HG02973 (cell line): ENCODE data around the gene PNMA3.
"Not testable (repeated sequence)": the region's sequence is repeated elsewhere in the genome, so short reads cannot be mapped to it uniquely, and the experiment has no call there.

ENCODE experiments used
- ATAC-seq: cut with Tn5 transposase; IDR thresholded peaks from one replicate; pipeline ENCODE4 v1.9.1; 2021; ENCODE audit warnings: moderate library complexity; ENCODE audit not compliant: unreplicated experiment

The PNMA3 gene

DNA sequence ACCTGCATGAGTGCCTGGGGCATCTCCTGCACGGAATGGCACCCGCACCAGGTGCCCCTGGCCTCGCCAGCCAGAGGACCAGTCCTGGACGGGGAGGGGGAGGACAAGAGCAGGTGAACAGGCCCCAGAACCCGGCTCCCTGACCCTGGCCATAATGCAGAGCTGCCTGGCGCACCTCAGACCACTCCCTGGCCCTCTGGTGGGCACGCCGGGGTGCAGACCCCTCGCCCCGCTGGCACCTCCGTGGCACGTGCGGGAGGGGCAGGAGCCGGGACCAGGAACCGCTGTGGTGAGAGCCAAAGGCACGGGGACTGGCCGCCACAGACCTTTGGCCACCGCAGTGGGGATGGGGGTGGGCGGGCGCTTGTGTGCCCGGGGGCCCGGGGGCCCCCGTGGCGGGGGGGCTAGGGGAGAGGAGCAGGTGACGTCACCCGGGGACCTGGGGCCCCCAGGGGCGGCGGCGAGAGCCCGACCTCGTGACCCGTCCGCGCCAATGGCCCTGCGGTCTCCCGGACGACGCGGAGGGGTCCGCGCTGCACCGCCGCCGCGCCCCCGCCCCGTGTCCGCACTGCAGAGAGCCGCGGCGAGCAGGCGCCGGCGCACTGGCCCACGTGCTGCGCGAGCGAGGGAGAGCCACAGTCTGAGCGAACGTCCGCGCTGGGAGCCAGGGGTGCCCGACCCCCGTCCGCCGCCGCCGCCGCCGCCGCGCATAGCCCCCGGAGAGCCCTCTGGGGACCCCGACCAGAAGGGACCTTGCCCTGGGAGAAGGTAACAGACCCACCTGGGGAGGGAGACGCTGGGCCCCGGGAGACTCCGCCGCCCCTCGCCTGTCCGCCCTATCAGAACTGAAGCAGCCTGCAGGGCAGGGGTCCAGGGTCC is at the start of gene PNMA3:
PNMA3 (plus strand) TSS at position 600 of the 879 bp plus-strand sequence. CDS start 586 bp downstream, outside the sequence.
- ATAC-seq, result no peak

GRCh38 chrX:153017174-153017573 is 39.1 kb upstream of the PNMA3 start:
- ATAC-seq, result not testable (repeated sequence)

- ATAC-seq, result no peak
Observed at GRCh38 chrX:153019166-153019565, 37.1 kb upstream of the PNMA3 start.

- ATAC-seq, result not testable (repeated sequence)
Observed at GRCh38 chrX:153026501-153026900, 29.8 kb upstream of the PNMA3 start.

DNA sequence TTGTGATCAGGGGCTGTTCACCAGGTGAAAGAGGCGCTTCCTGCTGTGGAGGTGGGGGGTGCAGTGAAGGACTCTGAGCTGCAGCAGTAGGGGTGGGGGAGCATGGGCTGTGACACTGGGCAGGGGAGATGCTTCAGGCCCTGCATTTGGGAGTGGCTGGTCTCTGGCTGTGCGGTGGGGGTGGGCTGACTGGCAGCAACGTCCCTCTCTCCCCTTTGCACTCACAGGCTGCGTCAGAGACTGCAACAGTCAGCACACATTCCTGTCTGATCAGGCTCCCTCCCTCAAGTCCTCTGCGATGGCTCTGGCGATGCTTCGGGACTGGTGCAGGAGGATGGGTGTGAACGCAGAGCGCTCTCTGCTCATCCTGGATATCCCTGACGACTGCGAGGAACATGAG is 27.8 kb upstream of the PNMA3 start:
- not testable (repeated sequence) for ATAC-seq

DNA sequence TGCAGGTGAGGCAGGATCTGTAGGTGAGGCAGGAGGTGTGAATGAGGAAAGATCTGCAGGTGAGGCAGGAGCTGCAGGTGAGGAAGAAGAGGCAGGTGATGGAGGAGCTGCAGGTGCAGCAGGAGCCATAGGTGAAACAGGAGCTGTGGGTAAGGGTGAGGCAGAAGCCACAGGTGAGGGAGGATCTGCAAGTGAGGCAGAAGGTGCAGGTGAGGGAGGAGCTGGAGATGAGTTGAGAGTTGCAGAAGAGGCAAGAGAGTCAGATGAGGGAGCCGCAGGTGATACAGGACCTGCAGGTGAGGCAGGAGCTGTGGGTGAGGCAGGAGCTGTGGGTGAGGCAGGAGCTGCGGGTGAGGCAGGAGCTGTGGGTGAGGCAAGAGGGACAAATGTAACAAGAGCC is 27.1 kb upstream of the PNMA3 start:
- no peak for ATAC-seq

DNA sequence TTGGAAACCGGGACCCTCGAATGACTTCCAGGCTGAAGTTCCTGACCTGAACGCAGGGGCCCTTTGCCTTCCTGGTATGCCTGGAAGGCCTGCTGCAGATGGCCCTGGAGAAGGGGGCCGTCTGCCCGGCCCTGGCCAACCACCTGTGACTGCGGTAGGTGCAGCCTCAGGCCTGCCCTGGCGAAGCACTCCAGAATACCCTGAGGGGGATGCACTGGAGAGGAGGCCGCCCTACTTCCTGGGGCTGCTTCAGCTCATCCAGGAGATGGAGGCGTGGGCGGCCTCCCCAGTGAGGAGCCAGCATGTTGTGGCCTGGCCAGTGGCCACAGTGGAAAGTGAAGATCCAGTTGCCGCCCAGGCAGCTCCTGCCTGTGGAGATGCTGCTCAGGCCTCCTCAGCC is 26.4 kb upstream of the PNMA3 start:
- ATAC-seq, result no peak

DNA sequence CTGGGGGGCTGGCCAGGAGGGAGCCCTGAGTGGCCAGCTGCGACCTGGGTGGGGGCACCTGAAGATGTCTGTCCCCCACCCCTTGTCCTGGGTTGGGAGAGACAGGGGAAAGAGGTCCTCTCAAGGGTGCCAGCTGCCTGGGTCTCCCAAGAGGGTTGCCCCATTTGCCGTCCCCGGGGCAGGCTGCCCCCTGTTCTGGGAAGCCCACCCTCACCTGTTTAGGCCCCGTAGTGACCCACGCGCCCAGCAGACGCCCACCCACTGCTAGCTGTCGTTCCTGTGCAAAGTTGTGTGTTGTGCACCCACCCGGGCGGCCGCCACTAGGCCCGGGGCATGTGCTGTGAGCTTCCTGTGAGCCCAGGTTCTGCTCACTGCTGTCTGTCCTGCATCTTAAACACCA is 25.5 kb upstream of the PNMA3 start:
- ATAC-seq, result no peak

GRCh38 chrX:153032397-153033118 is 23.7 kb upstream of the PNMA3 start:
- peak; percentile 86 for ATAC-seq

DNA sequence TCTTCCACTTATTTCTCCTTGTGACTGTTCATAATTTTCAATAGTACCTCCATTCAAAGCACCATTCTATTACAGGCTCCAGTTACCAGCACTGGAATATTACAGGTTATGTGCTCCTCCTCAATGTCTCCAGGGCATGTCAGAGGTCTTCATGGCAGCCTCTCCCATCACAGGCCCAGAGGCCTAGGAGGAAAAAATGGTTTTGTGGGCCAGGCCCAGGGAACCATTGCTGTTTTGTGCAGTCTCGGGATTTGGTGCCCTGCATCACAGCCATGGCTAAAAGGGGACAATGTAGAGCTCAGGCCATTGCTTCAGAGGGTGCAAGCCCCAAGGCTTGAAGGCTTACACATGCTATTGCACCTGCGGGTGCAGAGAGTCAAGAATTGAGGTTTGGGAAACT is 7.2 kb upstream of the PNMA3 start:
- ATAC-seq, result no peak

GRCh38 chrX:153052534-153052933 is 3.7 kb upstream of the PNMA3 start:
- ATAC-seq, result no peak

DNA sequence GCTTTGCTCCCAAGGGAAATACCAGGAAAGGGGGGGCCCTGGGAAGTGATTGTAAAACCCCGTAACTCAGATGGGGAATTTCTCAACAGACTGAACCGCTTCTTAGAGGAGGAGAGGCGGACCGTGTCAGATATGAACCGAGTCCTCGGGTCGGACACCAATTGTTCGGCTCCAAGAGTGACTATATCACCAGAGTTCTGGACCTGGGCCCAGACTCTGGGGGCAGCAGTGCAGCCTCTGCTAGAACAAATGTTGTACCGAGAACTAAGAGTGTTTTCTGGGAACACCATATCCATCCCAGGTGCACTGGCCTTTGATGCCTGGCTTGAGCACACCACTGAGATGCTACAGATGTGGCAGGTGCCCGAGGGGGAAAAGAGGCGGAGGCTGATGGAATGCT is 1.0 kb downstream of the PNMA3 start:
- ATAC-seq, result no peak

- no peak for ATAC-seq
Observed at GRCh38 chrX:153059191-153060094, 3.2 kb downstream of the PNMA3 start.

DNA sequence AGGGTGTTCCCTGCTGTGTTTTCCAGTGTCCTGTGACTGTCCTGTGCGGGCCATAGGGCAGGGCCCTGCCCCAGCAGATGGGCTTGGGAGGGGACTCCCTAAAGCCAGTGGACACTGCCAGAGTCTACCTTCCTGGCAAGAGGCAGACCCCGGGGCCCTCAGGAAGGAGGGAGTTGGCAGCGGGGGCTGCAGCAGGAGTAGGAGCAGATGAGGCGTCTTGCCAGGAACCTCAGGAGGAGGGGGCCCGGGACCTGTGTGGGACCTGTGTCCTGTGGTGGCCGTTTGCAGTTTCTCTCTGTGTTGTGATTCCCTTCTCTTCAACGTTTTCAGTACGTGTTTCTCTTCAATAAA is 3.8 kb downstream of the PNMA3 start:
- ATAC-seq, result no peak

GRCh38 chrX:153061732-153062131 is 5.5 kb downstream of the PNMA3 start:
- ATAC-seq, result no peak

DNA sequence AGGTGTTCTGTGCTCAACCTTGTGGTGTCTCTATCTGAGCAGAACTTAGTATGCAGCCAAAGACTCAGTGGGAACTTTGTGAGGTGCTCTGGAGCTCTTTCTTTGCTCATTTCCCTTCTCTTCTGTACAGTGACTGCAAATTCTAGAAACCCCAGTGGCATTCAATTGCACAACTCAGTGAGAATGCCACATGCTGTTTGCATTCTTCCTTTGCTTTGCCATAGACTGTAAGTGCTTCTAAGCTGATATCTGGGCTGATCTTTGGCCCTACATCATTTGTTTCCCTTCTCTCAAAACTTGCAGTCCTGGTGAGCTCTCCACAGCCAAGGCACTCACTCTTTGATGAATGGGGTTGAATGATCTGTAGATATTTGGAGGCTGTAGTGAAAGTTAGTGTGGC is 7.0 kb downstream of the PNMA3 start:
- no peak for ATAC-seq

- ATAC-seq, result no peak
Observed at GRCh38 chrX:153064061-153064460, 7.8 kb downstream of the PNMA3 start.

- ATAC-seq, result no peak
Observed at GRCh38 chrX:153065389-153065788, 9.1 kb downstream of the PNMA3 start.

DNA sequence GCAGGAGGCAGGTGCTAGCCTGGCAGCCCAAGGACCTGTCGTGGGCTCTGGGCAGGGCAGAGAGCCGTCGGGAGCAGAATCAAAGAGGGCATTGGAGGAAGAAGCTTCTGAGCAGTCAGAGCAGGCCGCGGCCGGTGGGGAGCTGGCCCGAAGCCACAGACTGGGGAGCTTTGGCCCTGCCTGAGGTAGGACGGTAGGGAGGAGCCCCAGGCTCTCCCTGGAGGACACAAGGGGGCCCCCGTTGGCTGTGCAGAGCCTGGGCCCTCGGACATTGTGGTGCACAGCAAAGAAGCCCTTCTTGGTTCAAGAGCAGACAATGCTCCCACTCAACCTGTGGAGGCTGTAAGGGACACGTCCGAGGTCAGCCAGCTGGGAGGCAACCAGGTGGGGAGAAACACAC is 10.1 kb downstream of the PNMA3 start:
- not testable (repeated sequence) for ATAC-seq

DNA sequence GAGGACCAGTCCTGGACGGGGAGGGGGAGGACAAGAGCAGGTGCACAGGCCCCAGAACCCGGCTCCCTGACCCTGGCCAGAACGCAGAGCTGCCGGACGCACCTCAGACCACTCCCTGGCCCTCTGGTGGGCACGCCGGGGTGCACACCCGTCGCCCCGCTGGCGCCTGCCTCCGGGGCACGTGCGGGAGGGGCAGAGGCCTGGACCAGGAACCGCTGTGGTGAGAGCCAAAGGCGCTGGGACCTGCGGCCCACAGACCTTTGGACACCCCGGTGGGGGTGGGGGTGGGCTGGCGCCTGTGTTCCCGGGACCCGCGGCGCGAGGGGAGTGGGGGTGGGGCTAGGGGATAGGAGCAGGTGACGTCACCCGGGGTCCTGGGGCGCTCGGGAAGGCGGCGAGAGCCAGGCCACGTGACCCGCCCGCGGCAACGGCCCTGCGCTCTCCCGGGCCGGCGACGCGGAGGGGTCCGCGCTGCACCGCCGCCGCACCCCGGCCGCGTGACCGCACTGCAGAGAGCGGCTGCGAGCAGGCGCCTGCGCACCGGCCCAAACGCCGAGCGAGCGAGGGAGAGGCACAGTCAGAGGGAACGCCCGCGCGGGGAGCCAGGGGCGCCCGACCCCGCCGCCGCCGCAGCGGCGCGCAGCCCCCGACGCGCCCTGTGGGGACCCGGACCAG is 15.8 kb downstream of the PNMA3 start, which contains the start of gene PNMA6A:
PNMA6A (plus strand) TSS at position 546 of the 675 bp plus-strand sequence. CDS start 609 bp downstream, outside the sequence.
- ATAC-seq, result not testable (repeated sequence)
